ENCODE measurements around the gene DNAJB7. TPM values are rescaled to one million over a fixed set of nuclear protein-coding genes. Genes with fewer than 3 reads are reported as not detected.
"Not testable (repeated sequence)": the region's sequence is repeated elsewhere in the genome, so short reads cannot be mapped to it uniquely, and the experiment has no call there.

DNAJB7 gene
- polyA plus RNA-seq, 3 donors = not detected

DNA sequence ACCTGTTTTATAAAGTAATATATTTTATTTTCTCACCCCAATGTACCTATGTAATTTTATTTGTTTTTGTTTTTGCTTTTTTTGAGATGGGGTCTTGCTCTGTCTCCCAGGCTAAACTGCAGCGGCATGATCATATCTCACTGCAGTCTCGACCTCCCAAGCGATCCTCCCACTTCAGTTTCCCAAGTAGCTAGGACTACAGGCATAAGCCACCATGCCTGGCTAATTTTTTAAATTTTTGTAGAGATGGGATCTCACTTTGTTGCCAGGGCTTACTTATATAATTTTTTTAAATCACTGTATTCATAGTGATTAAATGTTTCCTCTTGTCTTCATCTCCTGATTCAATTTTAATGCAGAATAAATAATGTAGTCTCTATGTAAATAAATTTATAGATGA, 13.2 kb upstream of the DNAJB7 start:
- Histone ChIP-seq H3K4me2 (replicated peaks; ENCODE audit: extremely low read depth, low read length, poor library complexity, severe bottlenecking) (no peak overlapping the region), H3K4me3 (replicated peaks in 1 of 3; ENCODE audit: low read depth in 2 of 3, low read length in 3 of 3) (no peak overlapping the region), H3K36me3 (replicated peaks in 1 of 2; ENCODE audit: control insufficient read depth in 1 of 2, insufficient read depth in 2 of 2, low read length in 2 of 2) (peaks cover 4 to 12% of the 10 kb centered on the region in 2 donors), H3K27me3 (ENCODE audit: control insufficient read depth in 2 of 2, insufficient read depth in 2 of 2, low read length in 2 of 2) (no peaks in the 10 kb centered on the region), H3K9ac (ENCODE audit: insufficient read depth, low read length, poor library complexity, severe bottlenecking) (no peak overlapping the region), H3K9me3 (replicated peaks in 1 of 2; ENCODE audit: control insufficient read depth in 1 of 2, insufficient read depth in 1 of 2, low read length in 2 of 2) (no peaks in the 10 kb centered on the region), H2AFZ (ENCODE audit: insufficient read depth, low read depth, low read length, poor library complexity, severe bottlenecking) (no peak overlapping the region), H4K20me1 (ENCODE audit: insufficient read depth, low read length) (no peaks in the 10 kb centered on the region), H3K4me1 (ENCODE audit: control insufficient read depth in 1 of 2, insufficient read depth in 2 of 2, low read length in 2 of 2) (no peaks in the 10 kb centered on the region), H3K27ac (ENCODE audit: low read depth in 1 of 2, low read length in 2 of 2) (no peak overlapping the region), H3K79me2 (ENCODE audit: insufficient read depth, low read length) (no peaks in the 10 kb centered on the region)
- WGBS (ENCODE audit: insufficient coverage) = no CpG with 5 or more reads among the region's 3 CpGs
- H3K36me3 Mint-ChIP-seq = peaks cover 9% of the 10 kb centered on the region in 2 donors
- intact Hi-C loops (cut with micrococcal nuclease) = no loop called here
- H3K9me3 Mint-ChIP-seq = no peaks in the 10 kb centered on the region
- H3K4me1 Mint-ChIP-seq = no peaks in the 10 kb centered on the region
- TF ChIP-seq, protein P1, sequence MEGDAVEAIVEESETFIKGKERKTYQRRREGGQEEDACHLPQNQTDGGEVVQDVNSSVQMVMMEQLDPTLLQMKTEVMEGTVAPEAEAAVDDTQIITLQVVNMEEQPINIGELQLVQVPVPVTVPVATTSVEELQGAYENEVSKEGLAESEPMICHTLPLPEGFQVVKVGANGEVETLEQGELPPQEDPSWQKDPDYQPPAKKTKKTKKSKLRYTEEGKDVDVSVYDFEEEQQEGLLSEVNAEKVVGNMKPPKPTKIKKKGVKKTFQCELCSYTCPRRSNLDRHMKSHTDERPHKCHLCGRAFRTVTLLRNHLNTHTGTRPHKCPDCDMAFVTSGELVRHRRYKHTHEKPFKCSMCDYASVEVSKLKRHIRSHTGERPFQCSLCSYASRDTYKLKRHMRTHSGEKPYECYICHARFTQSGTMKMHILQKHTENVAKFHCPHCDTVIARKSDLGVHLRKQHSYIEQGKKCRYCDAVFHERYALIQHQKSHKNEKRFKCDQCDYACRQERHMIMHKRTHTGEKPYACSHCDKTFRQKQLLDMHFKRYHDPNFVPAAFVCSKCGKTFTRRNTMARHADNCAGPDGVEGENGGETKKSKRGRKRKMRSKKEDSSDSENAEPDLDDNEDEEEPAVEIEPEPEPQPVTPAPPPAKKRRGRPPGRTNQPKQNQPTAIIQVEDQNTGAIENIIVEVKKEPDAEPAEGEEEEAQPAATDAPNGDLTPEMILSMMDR (IDR thresholded peaks at IDR 0.05) = no peak
- DNase-seq = no peak
- no peak overlapping the region for H3K4me3 Mint-ChIP-seq
- no peak overlapping the region for H3K27ac Mint-ChIP-seq
- no peaks in the 10 kb centered on the region for H3K27me3 Mint-ChIP-seq (ENCODE audit: low read depth in 3 of 3)

DNA sequence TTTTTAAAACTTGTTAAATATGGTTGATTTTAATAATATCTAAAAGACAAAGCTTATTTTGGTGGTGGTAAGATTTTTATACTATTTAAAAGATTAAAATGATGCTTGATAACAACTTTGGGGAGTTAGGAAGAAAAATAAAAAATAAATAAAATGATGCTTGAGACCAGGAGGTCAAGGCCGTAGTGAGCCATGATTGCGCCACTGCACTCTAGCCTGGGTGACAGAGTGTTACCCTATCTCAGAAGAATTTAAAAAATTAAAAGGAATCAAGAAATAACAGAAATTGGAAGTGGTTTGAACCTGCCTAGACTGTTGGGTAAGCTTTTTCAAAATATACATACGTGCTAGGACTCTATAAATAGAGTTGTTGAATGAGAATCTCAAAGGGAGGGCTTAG, 12.1 kb upstream of the DNAJB7 start:
- no peak overlapping the region for H3K4me3 Mint-ChIP-seq
- H3K9me3 Mint-ChIP-seq = no peaks in the 10 kb centered on the region
- H3K4me2 ChIP-seq (replicated peaks; ENCODE audit: extremely low read depth, low read length, poor library complexity, severe bottlenecking) = no peak overlapping the region
- no peak overlapping the region for H3K27ac ChIP-seq (ENCODE audit: low read depth in 1 of 2, low read length in 2 of 2)
- H3K4me1 Mint-ChIP-seq = no peaks in the 10 kb centered on the region
- H3K27me3 Mint-ChIP-seq (ENCODE audit: low read depth in 3 of 3) = no peaks in the 10 kb centered on the region
- no peak overlapping the region for H3K27ac Mint-ChIP-seq
- no peaks in the 10 kb centered on the region for H3K79me2 ChIP-seq (ENCODE audit: insufficient read depth, low read length)
- no peak overlapping the region for H3K4me3 ChIP-seq (replicated peaks in 1 of 3; ENCODE audit: low read depth in 2 of 3, low read length in 3 of 3)
- no peaks in the 10 kb centered on the region for H3K4me1 ChIP-seq (ENCODE audit: control insufficient read depth in 1 of 2, insufficient read depth in 2 of 2, low read length in 2 of 2)
- WGBS (ENCODE audit: insufficient coverage) = 78% methylated on average over 1 of the region's 3 CpGs
- H3K9ac ChIP-seq (ENCODE audit: insufficient read depth, low read length, poor library complexity, severe bottlenecking) = no peak overlapping the region
- DNase-seq = no peak
- TF ChIP-seq, protein P1 (IDR thresholded peaks at IDR 0.05) = no peak
- peaks cover 6 to 17% of the 10 kb centered on the region in 2 donors for H3K36me3 ChIP-seq (replicated peaks in 1 of 2; ENCODE audit: control insufficient read depth in 1 of 2, insufficient read depth in 2 of 2, low read length in 2 of 2)
- H4K20me1 ChIP-seq (ENCODE audit: insufficient read depth, low read length) = no peaks in the 10 kb centered on the region
- intact Hi-C loops (cut with micrococcal nuclease) = no loop called here
- H3K9me3 ChIP-seq (replicated peaks in 1 of 2; ENCODE audit: control insufficient read depth in 1 of 2, insufficient read depth in 1 of 2, low read length in 2 of 2) = no peaks in the 10 kb centered on the region
- peaks cover 11 to 12% of the 10 kb centered on the region in 2 donors for H3K36me3 Mint-ChIP-seq
- no peaks in the 10 kb centered on the region for H3K27me3 ChIP-seq (ENCODE audit: control insufficient read depth in 2 of 2, insufficient read depth in 2 of 2, low read length in 2 of 2)
- H2AFZ ChIP-seq (ENCODE audit: insufficient read depth, low read depth, low read length, poor library complexity, severe bottlenecking) = no peak overlapping the region

DNA sequence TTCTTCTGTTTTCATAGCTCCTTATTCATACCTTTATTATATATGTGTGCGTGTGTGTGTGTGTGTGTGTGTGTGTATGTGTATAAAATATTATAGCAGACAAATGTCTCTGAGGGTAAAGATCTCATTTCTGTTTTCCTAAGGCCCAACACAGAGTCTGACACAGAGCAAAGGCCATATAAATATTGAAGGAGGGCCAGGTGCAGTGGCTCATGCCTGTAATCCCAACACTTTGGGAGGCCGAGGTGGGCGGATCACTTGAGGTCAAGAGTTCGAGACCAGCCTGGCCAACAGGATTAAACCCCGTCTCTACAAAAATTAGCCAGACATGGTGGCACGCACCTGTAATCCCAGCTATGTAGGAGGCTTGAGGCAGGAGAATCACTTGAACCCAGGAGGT, 6.5 kb upstream of the DNAJB7 start:
- H3K9ac ChIP-seq (ENCODE audit: insufficient read depth, low read length, poor library complexity, severe bottlenecking); H3K9me3 ChIP-seq (replicated peaks in 1 of 2; ENCODE audit: control insufficient read depth in 1 of 2, insufficient read depth in 1 of 2, low read length in 2 of 2); H2AFZ ChIP-seq (ENCODE audit: insufficient read depth, low read depth, low read length, poor library complexity, severe bottlenecking); DNase-seq; H3K9me3 Mint-ChIP-seq; H3K4me3 ChIP-seq (replicated peaks in 1 of 3; ENCODE audit: low read depth in 2 of 3, low read length in 3 of 3); H3K4me3 Mint-ChIP-seq; H3K27ac ChIP-seq (ENCODE audit: low read depth in 1 of 2, low read length in 2 of 2); H3K36me3 Mint-ChIP-seq; intact Hi-C loops (cut with micrococcal nuclease); H3K4me1 Mint-ChIP-seq; H3K4me2 ChIP-seq (replicated peaks; ENCODE audit: extremely low read depth, low read length, poor library complexity, severe bottlenecking); H3K27me3 Mint-ChIP-seq (ENCODE audit: low read depth in 3 of 3); H3K27me3 ChIP-seq (ENCODE audit: control insufficient read depth in 2 of 2, insufficient read depth in 2 of 2, low read length in 2 of 2); H3K79me2 ChIP-seq (ENCODE audit: insufficient read depth, low read length); H4K20me1 ChIP-seq (ENCODE audit: insufficient read depth, low read length): not testable (repeated sequence)
- 95% methylated on average over 4 of the region's 6 CpGs for WGBS (ENCODE audit: insufficient coverage)
- Histone ChIP-seq H3K4me1 (ENCODE audit: control insufficient read depth in 1 of 2, insufficient read depth in 2 of 2, low read length in 2 of 2) (peaks cover 8 to 10% of the 10 kb centered on the region in 2 donors), H3K36me3 (replicated peaks in 1 of 2; ENCODE audit: control insufficient read depth in 1 of 2, insufficient read depth in 2 of 2, low read length in 2 of 2) (peaks cover 6 to 17% of the 10 kb centered on the region in 2 donors)
- H3K27ac Mint-ChIP-seq = peak overlapping the region in 1 of 7 donors; percentile 21

All from CD14-positive monocyte (primary cell).